ENCODE results near the gene ARSK.

Gene ARSK

DNA sequence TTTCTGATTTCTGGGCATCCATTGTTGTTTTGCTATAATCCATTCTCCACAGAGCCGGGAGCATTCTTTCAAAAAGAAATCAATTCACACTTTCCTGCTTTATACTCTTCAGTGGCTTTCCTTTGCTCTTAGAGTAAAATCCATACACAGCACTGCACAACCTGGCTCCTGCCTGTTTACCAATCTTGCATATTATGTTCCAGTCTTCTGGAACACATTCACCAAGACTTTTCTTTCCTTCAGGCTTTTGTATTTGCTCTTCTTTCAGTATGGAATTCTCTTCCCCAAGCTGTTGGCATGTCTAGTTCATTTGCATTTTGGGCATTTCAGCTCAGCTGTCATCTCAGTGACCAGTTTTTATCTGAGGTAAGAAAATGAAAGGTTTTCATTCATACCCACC is 97.9 kb downstream of the ARSK start:
- DNase-seq = no peak

DNA sequence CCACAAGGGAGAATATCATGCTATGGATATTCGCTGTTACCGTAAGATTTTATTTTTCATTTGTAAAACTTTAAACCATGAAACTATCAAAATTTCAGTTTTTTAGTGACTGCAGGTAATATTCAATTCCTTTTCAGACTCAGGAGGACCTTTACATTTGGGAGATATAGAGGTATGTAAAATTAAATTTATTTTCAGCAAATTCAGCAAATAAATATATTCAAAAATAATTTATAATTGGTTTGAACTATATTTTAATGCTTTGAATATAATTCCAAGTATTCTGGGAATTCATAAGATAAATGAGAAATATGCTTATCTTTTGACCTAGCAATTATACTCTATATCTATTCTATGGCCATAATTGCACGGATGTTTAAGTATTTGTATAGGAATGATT is 99.3 kb downstream of the ARSK start:
- no peak for DNase-seq

All from SHP77 treated with DMSO at 0.1 percent for 48 hours (cell line).